ENCODE results near the gene NFIB.

DNA sequence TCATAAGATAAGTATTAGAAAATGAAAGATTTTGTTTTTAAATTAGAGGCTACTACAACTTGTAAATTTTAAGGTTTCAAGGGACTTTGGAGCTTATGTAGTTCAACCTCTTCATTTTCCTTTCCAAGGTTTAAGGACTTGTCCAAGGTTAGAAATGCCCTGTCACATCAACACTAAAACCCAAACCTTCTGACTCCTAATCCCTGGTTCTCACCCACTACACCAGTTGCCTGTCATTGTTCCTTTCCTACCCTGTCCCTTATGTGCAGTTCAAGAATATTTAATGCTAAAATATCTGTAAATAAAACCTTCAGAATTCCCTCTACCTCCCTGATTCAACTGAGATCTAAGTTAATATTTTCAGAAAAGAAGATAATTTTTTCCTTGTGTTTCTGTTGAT, 206.4 kb downstream of the NFIB start:
- TF ChIP-seq, protein P1, sequence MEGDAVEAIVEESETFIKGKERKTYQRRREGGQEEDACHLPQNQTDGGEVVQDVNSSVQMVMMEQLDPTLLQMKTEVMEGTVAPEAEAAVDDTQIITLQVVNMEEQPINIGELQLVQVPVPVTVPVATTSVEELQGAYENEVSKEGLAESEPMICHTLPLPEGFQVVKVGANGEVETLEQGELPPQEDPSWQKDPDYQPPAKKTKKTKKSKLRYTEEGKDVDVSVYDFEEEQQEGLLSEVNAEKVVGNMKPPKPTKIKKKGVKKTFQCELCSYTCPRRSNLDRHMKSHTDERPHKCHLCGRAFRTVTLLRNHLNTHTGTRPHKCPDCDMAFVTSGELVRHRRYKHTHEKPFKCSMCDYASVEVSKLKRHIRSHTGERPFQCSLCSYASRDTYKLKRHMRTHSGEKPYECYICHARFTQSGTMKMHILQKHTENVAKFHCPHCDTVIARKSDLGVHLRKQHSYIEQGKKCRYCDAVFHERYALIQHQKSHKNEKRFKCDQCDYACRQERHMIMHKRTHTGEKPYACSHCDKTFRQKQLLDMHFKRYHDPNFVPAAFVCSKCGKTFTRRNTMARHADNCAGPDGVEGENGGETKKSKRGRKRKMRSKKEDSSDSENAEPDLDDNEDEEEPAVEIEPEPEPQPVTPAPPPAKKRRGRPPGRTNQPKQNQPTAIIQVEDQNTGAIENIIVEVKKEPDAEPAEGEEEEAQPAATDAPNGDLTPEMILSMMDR (conservative IDR thresholded peaks at IDR 0.05 in 1 of 2, IDR thresholded peaks at IDR 0.05 in 1 of 2; ENCODE audit: extremely low read depth in 1 of 2, insufficient read depth in 1 of 2, low read depth in 1 of 2, low read length in 2 of 2) = no peak
- TF ChIP-seq EZH2 (IDR thresholded peaks at IDR 0.05; ENCODE audit: borderline replicate concordance, low read length) = no peak

All from mammary epithelial cell (primary cell).